HUES48 (cell line): ENCODE data around the gene HAVCR2.

Experiments
- H3K27ac ChIP-seq: one replicate; pipeline ENCODE4 v1.7.0; 2013; ENCODE audit warnings: low read depth, low read length, inconsistent platforms
- H3K27me3 ChIP-seq: 2 replicates; pipeline ENCODE4 v1.6.1; 2013; ENCODE audit warnings: mild to moderate bottlenecking, low read length; ENCODE audit not compliant: control insufficient read depth, insufficient read depth
- H3K36me3 ChIP-seq: 2 replicates; pipeline ENCODE4 v1.6.1; 2013; ENCODE audit warnings: low read length; ENCODE audit not compliant: control insufficient read depth, insufficient read depth
- H3K4me1 ChIP-seq: 2 replicates; pipeline ENCODE4 v1.6.1; 2013; ENCODE audit warnings: mild to moderate bottlenecking, low read length; ENCODE audit not compliant: control insufficient read depth, insufficient read depth
- H3K4me3 ChIP-seq: 2 replicates; pipeline ENCODE4 v1.5.1; 2013; ENCODE audit warnings: mild to moderate bottlenecking, low read depth, low read length
- H3K9ac ChIP-seq: 2 replicates; pipeline ENCODE4 v1.6.1; 2013; ENCODE audit warnings: mild to moderate bottlenecking, low read depth, low read length, moderate library complexity
- H3K9me3 ChIP-seq: 2 replicates; pipeline ENCODE4 v1.6.1; 2013; ENCODE audit warnings: low read length; ENCODE audit not compliant: control insufficient read depth, insufficient read depth

The HAVCR2 gene

GRCh38 chr5:157038568-157039187 lies 70.2 kb downstream of the HAVCR2 start:
- no peaks in the 10 kb centered on the region for H3K9me3 ChIP-seq
- no peak overlapping the region for H3K4me3 ChIP-seq
- no peak overlapping the region for H3K27ac ChIP-seq
- H3K27me3 ChIP-seq: no peaks in the 10 kb centered on the region
- no peaks in the 10 kb centered on the region for H3K36me3 ChIP-seq
- H3K9ac ChIP-seq: no peak overlapping the region
- H3K4me1 ChIP-seq: 0 out of 2 replicates have a peak, but pooled peaks cover 8% of the 10 kb centered on the region
